ENCODE measurements around the gene PRTFDC1.

Gene PRTFDC1

DNA sequence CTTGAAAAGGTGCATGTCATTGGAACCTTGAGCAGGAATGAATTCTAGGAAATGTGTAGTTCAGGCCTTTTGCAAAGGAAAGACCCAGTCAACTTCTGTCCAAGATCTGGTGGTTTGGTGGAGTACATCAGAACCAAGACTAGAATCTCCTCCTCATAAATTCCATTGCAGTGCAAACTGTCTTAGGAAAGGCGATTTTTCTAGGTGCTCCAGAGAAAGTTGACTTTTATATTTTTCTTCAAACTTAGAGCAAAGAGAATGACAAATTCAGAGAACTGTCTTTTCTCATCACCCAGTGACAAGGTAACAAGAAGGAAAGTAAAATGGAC is 50.0 kb downstream of the PRTFDC1 start:
- no peak for DNase-seq (ENCODE audit: low read depth)

DNA sequence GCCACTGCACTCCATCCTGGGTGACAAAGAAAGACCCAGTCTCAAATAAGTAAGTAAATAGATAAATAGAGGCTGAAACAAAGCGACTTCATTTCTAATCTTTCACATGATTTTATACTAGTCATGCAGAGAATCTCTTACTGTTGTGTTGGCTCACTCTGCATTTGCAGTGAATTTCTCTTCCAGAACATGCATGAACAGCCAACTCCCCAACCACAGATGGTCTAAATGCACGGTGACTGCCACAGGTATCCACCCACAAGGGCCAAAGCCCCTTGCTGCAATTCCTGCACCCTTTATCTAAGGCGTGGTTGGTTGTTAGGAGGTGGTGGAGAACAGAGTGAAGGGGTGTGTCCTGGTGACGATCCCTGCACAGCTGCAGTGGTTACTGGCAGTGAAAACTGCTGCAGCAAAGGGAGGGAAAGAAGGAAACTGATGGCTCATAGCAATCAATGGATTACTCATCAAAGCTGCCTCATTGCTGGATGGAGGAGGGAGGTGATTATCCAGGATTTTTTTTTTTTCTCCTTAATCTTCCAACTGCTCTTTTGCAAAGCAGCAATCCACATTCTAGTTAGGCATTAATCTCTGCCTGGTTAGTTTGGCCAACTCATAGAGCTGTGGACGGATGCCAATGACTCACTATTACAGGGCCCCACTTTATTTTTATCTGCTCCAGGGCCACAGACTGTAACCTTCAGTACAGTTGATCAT is 50.6 kb downstream of the PRTFDC1 start:
- DNase-seq (ENCODE audit: low read depth): no peak

GRCh38 chr10:24900888-24901685 is 51.3 kb downstream of the PRTFDC1 start:
- no peak for DNase-seq (ENCODE audit: low read depth)

DNA sequence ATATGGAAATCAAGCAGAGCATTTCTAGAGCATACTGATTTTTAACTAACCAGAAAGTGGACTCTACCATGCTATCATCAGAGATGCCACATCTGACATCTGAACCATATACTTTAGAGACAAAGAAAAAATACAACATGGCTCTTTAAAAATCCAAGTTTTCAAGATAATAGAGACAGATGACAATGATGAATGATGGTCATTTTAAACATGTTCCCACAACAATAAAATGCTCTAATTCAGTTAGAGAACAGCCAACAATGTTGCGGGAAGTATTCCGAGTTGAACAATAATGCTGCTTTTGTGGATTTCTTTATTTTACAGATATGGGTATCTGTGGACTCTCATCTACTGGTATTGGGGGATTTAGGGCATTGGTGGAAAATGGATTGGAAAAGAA is 52.8 kb downstream of the PRTFDC1 start:
- DNase-seq (ENCODE audit: low read depth): no peak

- DNase-seq (ENCODE audit: low read depth): no peak
These were observed 53.9 kb downstream of the PRTFDC1 start for GRCh38 chr10:24898501-24898900.

DNA sequence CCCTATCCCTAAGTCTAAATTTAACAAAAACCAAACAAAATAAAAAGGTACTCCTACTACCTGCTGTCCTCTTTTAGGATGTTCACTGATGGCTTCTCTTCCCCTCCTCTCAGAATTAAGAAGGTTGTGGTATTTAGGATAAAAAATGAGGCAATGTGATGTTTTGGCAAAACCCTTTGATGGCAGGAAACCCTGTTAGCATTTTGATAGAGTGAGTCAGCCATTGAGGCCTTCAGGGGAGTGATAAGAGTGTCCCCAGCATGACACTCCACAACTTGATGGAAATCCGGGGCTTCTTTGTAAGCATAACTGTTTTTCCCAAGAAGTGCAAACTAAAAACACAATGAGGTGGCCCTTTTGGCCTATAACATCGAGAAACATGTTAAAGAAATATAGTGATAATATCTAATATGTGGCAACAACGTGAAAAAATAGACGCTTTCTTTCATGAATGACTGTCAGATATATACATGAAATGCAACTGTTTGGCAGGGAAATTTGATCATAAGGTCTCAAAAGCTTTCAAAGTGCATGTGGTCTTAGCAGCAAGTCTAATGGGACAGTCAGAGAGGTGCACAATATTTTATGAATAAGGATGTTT is 55.0 kb downstream of the PRTFDC1 start:
- no peak for DNase-seq (ENCODE audit: low read depth)

GRCh38 chr10:24894728-24895127 is 57.7 kb downstream of the PRTFDC1 start:
- DNase-seq (ENCODE audit: low read depth): no peak

GRCh38 chr10:24894309-24894708 is 58.1 kb downstream of the PRTFDC1 start:
- DNase-seq (ENCODE audit: low read depth): no peak

DNA sequence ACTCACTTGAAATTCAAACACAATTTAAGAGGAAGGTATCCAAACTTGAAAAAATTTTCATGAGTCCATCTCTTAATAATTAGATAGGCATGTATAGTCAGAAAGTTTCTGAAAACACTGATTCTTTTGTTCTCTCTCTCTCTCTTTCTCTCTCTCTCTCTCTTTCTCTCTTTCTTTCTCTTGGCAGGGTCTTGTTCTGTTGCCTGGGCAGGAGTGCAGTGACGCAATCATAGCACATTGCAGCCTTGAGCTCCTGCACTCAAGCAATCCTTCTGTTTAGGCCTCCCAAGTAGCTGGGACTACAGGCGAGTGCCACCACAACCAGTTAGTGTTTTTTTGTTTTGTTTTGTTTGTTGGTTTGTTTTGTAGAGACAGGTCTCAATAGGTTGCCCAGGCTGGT is 59.3 kb downstream of the PRTFDC1 start:
- no peak for DNase-seq (ENCODE audit: low read depth)

DNA sequence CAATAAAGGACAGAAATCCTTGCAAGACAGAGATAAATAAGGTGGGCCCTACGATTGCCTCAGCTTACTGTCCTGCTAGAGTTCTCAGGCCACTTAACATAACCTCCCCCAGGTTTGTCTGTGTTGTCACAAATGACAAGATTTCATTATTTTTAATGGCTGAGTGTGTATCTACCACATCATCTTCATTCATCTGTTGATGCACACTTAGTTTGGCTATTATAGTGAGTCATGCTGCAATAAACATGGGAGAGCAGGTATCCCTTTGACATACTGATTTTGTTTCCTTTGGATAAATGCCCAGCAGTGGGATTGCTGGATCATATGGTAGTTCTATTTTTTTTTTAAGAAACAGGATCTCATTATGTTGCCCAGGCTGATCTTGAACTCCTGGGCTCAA is 60.6 kb downstream of the PRTFDC1 start:
- no peak for DNase-seq (ENCODE audit: low read depth)

DNA sequence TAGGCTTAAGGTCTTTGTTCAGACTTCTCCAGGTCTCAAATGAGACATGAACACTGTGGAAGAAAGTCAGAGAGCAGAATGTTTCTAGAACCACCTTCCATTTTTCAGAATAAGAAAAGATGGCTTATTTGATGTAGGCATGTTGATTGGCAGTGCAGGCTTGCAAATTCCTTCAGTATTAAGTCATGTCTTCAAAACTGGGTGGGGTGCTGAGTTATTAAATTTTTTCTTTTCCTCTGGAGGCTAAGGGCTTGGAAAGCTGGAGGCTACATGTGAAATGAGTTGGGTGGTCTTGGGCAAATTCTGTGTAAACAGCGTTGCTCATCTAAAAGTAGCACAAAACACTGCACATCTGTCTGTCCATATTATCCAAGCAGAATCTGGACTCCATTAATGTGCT is 62.8 kb downstream of the PRTFDC1 start:
- no peak for DNase-seq (ENCODE audit: low read depth)

DNA sequence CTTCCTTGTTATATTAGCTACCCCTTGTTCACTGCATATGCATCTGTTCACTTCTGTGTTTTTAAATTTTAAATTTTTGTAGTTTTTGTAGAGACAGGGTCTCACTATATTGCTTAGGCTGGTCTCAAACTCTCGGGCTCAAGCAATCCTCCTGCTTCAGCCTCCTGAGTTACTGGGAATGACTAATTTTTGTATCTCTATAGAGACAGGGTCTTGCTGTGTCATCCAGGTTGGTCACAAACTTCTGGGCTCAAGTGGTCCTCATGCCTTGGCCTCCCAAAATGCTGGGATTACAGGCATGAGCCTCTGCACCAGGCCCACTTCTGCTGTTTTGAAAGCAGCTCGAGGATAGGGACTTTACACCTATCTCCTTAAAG is 64.6 kb downstream of the PRTFDC1 start:
- DNase-seq (ENCODE audit: low read depth): no peak

DNA sequence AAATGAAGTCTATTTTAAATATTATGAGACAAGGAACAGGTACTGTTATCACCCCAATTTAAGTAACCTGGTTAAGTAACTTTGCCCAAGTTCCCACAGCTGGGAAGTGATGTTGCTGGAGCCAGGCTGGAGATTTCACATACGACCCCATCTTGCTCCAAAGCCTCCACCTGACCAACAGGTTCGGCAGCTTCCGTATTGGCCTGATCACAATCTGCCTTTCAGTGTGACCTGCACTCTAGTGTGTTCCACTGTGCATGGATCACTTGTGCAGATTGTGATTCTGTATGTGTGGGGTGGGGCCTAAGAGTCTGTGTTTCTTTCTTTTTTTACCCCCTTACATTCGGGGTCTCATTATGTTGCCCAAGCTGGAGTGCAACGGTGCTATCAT is 66.1 kb downstream of the PRTFDC1 start:
- no peak for DNase-seq (ENCODE audit: low read depth)

DNA sequence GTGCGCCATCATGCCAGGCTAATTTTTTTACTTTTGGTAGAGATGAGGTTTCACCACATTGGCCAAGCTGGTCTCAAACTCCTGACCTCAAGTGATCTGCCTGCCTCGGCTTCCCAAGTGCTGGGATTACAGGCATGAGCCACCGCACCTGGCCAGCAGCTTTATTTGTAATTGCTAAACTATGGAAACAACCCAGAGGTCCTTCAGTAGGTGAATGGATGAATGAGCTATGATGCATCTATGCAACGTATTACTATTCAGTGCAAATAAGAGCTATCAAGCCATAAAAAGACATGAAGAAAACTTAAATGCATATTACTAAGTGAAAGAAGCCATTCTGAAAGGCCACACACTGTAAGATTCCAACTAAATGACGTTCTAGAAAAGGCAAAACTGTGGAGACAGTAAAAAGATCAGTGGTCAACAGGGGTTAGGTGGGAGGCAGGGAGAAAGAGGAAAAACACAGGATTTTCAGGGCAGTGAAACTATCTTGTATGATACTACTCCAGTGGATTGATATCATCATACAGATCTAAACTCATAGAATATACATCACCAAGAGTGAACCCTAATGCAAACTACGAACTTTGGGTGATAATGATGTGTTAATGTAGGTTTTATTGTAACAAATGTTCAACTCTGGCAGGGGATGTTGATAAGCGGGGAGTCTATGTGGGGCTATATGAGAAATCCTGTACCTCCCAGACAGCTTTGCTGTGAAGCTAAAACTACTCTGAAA is 66.7 kb downstream of the PRTFDC1 start:
- no peak for DNase-seq (ENCODE audit: low read depth)

DNA sequence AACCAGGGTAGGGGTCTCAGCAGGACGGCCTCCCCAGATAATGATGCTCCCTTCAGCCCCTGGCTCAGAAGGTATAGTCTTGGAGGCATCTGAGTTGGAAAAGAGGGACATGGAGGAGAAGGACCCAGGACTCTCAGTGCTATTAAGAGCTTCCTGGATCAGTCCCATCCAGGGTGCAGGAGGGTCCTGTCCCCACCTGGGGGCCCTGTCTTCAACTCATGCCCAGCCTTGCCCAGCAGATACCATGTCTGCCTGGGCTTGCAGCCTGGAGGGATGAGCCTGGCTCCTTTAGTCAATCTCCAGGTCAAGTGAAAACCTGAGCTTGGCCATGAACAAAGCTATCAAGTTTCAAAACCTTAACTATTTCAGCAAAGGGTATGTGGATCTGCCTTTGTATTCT is 67.6 kb downstream of the PRTFDC1 start:
- no peak for DNase-seq (ENCODE audit: low read depth)

DNA sequence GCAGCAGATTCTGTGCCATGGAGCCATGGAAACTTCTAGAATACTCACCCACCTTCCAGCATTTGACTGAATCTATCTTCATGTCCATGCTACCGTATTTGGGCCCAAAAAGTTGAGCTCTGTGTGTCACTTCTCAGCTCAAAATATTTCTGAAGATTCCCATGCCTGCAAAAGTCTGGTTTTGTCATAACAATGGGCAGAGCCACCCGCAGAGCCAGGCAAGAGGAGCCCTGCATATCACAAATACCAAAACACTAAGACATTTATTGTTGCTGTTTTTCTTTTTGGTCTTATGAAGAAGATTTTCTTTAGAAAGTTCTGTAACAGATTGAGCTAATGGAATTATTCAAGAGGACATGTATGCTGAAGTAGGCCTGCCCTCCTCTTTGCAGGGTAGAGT is 68.1 kb downstream of the PRTFDC1 start:
- no peak for DNase-seq (ENCODE audit: low read depth)

GRCh38 chr10:24883176-24883575 is 69.2 kb downstream of the PRTFDC1 start:
- no peak for DNase-seq (ENCODE audit: low read depth)

DNA sequence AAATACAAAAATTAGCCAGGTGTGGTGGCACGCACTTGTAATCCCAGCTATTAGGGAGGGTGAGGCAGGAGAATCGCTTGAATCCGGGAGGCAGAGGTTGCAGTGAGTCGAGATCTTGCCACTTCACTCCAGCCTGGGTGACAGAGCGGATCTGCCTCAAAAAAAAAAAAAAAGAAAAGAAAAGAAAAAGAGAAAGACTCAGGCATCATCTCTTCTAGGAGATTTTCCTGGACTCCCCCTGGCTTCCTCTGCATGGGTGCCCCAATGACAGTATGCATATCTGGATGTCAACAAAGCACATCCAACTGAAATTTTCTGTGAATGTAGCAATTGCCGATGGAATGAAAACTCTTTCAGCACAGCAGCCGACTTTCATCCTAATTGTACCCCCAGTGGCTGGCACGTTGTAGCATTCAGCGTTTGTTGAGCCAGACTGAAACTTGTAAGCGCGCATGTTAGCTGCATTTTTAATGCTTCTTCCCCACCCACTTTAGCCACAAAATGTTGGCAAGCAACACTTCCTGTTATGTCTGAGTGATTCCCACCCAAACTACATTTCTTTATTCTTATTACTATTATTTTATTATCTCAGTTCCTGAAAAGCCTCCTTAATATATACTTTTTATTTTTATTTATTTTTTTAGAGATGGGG is 70.2 kb downstream of the PRTFDC1 start:
- DNase-seq (ENCODE audit: low read depth): no peak

GRCh38 chr10:24879861-24880260 is 72.5 kb downstream of the PRTFDC1 start:
- no peak for DNase-seq (ENCODE audit: low read depth)

- no peak for DNase-seq (ENCODE audit: low read depth)
These were observed 78.3 kb downstream of the PRTFDC1 start for GRCh38 chr10:24874133-24874532.

DNA sequence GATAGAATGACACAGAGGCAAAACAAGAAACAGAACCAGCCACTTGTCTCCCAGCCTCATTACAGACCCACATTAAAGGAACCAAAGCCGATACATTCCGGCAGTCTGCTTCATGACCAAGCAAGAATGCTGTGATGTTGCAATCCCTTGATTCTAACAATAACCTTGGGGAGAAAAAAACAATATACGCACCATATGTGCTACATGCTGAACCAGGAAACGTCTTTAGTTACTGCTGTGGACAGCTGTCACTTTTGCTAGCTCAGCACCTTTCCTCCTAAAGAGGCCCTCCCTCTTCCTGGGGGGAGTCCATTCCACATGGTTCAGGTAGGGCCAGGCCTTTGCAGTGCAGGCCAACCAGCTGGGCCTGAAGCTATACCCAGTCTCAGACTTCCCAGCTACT is 79.1 kb downstream of the PRTFDC1 start:
- DNase-seq (ENCODE audit: low read depth): no peak

- DNase-seq (ENCODE audit: low read depth): no peak
These were observed 79.6 kb downstream of the PRTFDC1 start for GRCh38 chr10:24872790-24873182.
